Anterior cingulate cortex (tissue), 58 donors: ENCODE measurements around the gene IFT172.

ENCODE experiments used
- DNase-seq, 58 donors: peaks; one replicate each; lab custom pipeline; 2025; lab: John Stamatoyannopoulos, UW

Gene IFT172

GRCh38 chr2:27494284-27494943 lies 4.9 kb upstream of the IFT172 start:
- DNase-seq: peak in 16 of 58 donors; percentile 6 to 72 (median 25)

DNA sequence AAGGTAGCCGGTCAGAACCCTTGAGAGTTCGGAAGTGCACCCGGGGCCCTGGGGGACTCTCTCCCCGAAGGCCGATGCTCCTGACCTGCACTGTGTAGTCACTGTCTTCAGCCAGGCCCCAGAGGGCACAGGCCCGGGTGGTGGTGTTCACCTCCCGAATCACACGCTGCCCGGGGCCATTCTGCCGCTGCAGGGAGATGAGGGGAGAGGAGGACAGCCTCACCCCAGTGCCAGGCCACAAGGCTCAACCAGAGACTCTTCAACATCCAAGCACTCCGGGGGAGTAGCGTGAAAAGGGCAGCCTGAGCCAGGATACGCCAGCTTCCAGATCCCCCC lies 4.4 kb upstream of the IFT172 start:
- DNase-seq: peak in 1 of 58 donors; percentile 46

DNA sequence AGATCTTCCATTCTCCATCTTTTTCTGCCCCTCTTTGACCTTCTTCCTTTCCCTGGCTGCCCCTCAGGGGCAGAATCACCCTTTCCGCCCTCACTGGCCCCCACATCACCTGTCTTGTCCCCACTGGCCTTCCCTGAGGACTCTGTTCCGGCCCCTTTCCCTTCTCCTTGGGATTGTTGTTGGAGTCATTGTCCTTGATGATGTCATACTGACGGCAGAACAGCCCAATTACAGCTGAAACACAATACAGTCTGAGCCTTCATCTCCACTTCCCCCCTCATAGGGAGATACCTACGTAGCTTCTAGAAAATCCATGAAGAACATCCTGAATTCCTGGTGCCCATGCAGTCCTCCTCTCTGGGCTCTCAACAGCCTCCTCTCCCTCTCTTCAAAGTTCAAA lies 3.0 kb upstream of the IFT172 start:
- DNase-seq: no peak

DNA sequence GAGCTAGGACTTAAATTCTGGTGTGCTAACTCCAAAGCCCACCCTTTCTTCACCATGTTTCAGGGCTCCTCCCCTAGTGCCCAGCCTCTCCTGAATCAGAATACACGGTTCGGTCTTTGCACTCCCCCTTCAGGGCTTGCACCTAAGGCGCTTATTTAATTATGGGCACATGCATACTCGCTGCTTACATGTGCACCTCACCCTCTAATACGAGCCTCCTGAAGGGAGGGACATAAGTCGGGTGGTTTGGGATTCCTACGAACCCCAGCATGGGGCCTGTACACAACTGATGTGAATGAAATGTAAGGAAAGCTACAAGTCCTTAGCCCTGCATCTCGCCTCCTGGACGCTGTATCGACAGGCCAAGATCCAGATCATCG lies 435 bp downstream of the IFT172 start:
- DNase-seq: peak in 3 of 58 donors; percentile 33 to 41 (median 37)

DNA sequence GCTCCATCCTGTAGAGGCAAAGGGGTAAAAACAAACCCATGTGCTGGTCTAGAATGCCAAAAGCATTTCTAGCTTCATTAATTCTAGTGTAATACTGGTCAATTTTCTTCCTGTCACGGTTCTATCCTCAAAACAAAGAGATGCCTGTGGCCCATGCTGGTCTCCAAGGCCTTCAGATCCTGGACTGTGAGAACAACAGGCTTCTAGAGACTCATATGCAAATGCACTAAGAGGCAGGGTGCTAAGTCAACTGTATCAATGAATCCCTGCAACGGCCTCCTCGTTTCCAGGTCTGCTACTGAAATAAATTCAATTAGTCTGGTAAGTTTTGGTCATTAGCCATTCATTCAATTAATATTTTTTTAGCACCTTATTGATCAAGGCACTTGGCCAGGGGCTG lies 4.0 kb downstream of the IFT172 start:
- DNase-seq: peak in 3 of 58 donors; percentile 6 to 27 (median 8)

GRCh38 chr2:27471961-27472360 lies 17.6 kb downstream of the IFT172 start:
- no peak for DNase-seq

DNA sequence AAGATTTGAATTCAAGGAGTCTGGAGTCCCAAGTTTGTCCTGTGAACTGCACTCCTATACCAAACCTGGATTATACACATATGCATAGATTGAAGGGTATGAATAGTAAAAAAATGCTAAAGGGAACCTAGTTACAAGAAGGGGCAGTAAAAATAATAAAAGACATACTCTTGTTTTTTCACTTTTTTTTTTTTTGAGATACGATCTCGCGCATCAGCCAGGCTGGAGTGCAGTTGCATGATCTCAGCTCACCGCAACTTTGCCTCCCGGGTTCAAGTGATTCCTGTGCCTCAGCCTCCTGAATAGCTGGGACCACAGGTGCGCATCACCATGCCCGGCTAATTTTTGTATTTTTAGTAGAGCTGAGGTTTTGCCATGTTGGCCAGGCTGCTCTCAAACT lies 25.1 kb downstream of the IFT172 start:
- DNase-seq: no peak

GRCh38 chr2:27461118-27461517 lies 28.4 kb downstream of the IFT172 start:
- no peak for DNase-seq

GRCh38 chr2:27453968-27454367 lies 35.6 kb downstream of the IFT172 start:
- no peak for DNase-seq

DNA sequence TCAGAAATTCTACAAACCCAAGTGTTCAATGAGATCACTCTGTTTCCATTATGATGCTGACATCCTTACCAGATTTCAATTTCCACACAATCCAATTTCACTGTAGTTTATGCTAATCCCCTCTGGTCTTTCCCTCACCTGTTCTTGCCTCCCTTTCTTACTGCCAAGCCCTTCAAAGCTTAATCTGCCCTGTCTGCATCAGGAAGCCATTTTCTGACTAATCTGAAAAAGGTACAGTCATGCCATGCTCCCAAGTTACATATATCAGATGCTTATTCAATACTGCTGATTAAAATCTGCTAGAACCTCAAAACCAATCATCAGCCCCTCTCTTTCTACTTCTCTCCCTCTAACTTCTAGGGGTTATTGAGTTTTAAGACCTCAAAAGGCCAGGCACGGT lies 38.4 kb downstream of the IFT172 start:
- DNase-seq: no peak

- DNase-seq: no peak
These were observed 41.2 kb downstream of the IFT172 start for GRCh38 chr2:27448381-27448780.

DNA sequence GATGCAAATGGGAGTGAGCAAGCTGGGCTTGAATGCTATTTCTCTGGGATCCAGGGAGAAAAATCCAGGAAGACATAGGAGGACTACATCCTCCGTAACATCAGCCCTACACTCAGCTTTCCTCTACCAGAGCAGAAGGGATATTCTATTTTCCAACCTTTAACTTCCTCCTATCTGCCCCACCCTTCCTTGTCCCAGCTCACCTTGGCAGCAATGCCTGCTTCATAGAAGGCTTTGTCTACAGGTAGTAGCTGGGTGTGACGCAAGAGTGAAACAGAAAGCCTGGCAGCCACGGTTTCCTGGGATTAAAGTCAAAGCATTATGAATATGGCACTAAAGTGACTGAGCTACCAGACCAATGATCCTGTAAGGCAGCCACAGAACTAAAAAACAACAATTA lies 43.5 kb downstream of the IFT172 start:
- no peak for DNase-seq

GRCh38 chr2:27445615-27446014 lies 43.9 kb downstream of the IFT172 start:
- DNase-seq: no peak

DNA sequence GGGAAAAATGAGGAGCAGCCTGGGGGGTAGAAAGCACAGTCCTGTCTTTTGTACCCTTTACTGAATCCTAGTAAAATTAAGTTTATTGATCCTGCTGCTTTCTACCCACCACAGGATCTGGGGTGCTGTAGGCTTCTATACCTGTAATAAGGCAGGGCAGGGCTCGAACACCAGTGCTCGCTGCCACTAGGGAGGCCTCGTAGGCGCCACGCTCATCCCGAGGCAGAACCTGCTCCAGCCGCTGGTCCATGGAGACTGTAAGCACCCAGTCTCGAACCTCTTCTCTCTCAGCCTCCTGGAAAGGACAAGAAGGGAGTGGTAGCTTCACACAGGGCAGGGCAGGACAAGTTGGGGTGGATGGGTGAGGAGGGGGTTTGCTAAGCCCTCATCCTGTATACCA lies 44.4 kb downstream of the IFT172 start:
- DNase-seq: no peak

- no peak for DNase-seq
These were observed 46.6 kb downstream of the IFT172 start for GRCh38 chr2:27442920-27443282.

DNA sequence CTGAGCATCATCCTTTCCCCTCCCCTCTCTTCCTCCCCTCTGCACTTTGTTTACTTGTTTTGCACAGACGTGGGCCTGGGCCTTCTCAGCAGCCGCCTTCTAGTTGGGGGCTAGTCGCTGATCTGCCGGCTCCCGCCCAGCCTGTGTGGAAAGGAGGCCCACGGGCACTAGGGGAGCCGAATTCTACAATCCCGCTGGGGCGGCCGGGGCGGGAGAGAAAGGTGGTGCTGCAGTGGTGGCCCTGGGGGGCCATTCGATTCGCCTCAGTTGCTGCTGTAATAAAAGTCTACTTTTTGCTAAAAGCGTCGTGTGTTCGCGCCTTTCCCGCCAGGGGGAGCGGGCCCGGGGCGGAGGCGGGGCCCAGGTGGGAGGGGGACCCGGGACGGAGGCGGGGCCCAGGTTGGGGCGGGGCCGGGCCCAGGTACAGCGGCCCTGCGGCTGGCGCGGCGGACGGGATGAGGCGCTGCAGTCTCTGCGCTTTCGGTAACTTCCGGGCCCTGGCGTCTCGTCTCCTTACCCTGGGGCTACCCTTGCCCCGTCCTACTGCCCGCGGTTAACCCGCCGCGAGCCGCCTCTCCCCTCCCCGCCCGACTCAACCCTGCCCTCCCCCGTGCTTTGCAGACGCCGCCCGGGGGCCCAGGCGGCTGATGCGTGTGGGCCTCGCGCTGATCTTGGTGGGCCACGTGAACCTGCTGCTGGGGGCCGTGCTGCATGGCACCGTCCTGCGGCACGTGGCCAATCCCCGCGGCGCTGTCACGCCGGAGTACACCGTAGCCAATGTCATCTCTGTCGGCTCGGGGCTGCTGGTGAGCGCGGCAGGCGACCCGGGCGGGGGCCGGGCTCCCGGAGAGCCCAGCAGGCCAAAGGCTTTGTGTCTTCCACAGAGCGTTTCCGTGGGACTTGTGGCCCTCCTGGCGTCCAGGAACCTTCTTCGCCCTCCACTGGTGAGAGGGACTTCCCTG lies 47.3 kb downstream of the IFT172 start, which contains the start of gene KRTCAP3:
Gene KRTCAP3 (plus strand): TSS at position 424 of the 962 bp plus-strand sequence. CDS start 32 bp downstream, at position 456.
- DNase-seq: peak in 2 of 58 donors; percentile 34 to 36

GRCh38 chr2:27441226-27441926 lies 48.2 kb downstream of the IFT172 start:
- no peak for DNase-seq

- no peak for DNase-seq
These were observed 53.9 kb downstream of the IFT172 start for GRCh38 chr2:27435628-27436027.

DNA sequence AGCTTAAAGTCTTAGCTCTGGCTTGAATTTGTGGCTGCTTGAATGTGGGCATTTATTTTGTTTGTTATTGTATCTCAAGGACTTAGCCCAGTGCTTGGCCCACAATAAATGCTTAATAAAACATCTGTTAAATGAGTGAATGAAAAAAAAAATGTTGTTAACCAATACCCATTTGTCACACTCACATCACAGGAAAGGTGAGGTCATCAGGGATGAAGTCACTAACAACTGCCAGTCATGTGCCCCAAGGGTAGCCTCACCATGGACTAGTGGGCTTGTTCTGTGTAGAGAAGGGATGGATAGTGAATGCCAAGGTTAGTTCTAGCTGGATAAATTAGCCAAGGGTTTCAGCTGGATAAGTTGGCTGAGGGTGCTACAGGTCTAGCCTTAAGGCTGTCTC lies 58.1 kb downstream of the IFT172 start:
- DNase-seq: peak in 1 of 58 donors; percentile 17

DNA sequence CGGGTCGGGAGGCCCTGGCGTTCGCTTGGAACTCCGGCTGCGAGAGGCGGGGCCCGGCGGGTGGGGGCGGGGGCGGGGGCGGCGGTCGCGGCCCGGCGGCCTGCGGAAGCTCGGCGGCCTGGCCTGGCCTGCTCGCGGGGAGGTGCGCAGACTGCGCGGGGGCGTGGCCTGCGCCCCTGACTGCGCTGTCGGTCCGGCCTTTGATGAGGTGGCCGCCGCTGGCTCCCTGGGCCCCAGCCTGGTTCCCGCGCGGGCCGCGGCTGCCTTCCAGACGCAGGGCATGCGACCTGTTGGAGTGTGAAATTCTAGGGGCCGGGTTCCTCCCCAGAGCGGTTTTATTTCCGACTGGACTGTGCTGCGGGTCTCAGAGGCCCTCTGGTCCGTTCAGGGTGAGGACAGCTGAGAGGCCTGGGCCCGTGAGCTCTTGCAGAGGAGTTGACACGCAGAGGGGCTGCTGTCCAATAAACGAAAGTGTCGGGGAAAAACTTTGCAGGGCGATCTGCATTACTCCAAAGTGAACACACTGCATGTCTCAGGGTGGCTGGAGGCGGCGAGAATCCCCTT lies 60.5 kb downstream of the IFT172 start:
- DNase-seq: peak in 53 of 58 donors; percentile 25 to 88 (median 72)
